ENCODE results near the gene IFT122.

DNA sequence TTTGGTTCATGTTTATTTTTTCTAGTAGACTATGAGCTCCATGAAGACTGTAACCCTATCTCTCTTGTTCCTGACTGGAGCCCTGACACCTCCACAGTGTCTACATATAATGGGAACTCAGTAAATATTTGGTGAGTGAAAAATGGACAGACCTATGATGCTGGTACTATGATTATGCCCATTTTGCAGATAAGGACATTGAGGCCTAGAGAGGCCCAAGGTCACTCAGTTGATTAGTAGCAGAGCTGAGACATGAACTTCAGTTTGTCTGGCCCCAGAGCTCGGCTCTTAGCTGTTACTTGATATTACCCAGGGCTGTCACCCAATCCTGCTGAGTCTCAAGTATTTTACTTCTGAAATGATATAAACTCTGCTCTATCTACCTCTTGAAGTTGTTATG, 17.1 kb upstream of the IFT122 start:
- TF ChIP-seq, protein P1, sequence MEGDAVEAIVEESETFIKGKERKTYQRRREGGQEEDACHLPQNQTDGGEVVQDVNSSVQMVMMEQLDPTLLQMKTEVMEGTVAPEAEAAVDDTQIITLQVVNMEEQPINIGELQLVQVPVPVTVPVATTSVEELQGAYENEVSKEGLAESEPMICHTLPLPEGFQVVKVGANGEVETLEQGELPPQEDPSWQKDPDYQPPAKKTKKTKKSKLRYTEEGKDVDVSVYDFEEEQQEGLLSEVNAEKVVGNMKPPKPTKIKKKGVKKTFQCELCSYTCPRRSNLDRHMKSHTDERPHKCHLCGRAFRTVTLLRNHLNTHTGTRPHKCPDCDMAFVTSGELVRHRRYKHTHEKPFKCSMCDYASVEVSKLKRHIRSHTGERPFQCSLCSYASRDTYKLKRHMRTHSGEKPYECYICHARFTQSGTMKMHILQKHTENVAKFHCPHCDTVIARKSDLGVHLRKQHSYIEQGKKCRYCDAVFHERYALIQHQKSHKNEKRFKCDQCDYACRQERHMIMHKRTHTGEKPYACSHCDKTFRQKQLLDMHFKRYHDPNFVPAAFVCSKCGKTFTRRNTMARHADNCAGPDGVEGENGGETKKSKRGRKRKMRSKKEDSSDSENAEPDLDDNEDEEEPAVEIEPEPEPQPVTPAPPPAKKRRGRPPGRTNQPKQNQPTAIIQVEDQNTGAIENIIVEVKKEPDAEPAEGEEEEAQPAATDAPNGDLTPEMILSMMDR (conservative IDR thresholded peaks at IDR 0.05; ENCODE audit: low read depth in 2 of 2): no peak
- TF ChIP-seq EZH2phosphoT487 (IDR thresholded peaks at IDR 0.05; ENCODE audit: unreplicated experiment) (no peak), EZH2 (IDR thresholded peaks at IDR 0.05; ENCODE audit: low read depth, unreplicated experiment) (no peak), POLR2AphosphoS5 (IDR thresholded peaks at IDR 0.05; ENCODE audit: low read depth) (no peak), CREB1 (CRISPR knock-in tag; IDR thresholded peaks at IDR 0.05; ENCODE audit: low read depth) (no peak), ZNF114 (CRISPR knock-in tag; IDR thresholded peaks at IDR 0.05) (no peak), NANOG (IDR thresholded peaks at IDR 0.05; ENCODE audit: borderline replicate concordance) (no peak), ZNF331 (CRISPR knock-in tag; IDR thresholded peaks at IDR 0.05; ENCODE audit: low read depth) (no peak), ETS1 (IDR thresholded peaks at IDR 0.05) (no peak), STAT1 (IDR thresholded peaks at IDR 0.05; ENCODE audit: unreplicated experiment) (no peak), JUNB (IDR thresholded peaks at IDR 0.05; ENCODE audit: unreplicated experiment) (no peak)
- TF ChIP-seq, protein P2, sequence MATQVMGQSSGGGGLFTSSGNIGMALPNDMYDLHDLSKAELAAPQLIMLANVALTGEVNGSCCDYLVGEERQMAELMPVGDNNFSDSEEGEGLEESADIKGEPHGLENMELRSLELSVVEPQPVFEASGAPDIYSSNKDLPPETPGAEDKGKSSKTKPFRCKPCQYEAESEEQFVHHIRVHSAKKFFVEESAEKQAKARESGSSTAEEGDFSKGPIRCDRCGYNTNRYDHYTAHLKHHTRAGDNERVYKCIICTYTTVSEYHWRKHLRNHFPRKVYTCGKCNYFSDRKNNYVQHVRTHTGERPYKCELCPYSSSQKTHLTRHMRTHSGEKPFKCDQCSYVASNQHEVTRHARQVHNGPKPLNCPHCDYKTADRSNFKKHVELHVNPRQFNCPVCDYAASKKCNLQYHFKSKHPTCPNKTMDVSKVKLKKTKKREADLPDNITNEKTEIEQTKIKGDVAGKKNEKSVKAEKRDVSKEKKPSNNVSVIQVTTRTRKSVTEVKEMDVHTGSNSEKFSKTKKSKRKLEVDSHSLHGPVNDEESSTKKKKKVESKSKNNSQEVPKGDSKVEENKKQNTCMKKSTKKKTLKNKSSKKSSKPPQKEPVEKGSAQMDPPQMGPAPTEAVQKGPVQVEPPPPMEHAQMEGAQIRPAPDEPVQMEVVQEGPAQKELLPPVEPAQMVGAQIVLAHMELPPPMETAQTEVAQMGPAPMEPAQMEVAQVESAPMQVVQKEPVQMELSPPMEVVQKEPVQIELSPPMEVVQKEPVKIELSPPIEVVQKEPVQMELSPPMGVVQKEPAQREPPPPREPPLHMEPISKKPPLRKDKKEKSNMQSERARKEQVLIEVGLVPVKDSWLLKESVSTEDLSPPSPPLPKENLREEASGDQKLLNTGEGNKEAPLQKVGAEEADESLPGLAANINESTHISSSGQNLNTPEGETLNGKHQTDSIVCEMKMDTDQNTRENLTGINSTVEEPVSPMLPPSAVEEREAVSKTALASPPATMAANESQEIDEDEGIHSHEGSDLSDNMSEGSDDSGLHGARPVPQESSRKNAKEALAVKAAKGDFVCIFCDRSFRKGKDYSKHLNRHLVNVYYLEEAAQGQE (IDR thresholded peaks at IDR 0.05; ENCODE audit: unreplicated experiment): no peak
- TF ChIP-seq, protein P3, sequence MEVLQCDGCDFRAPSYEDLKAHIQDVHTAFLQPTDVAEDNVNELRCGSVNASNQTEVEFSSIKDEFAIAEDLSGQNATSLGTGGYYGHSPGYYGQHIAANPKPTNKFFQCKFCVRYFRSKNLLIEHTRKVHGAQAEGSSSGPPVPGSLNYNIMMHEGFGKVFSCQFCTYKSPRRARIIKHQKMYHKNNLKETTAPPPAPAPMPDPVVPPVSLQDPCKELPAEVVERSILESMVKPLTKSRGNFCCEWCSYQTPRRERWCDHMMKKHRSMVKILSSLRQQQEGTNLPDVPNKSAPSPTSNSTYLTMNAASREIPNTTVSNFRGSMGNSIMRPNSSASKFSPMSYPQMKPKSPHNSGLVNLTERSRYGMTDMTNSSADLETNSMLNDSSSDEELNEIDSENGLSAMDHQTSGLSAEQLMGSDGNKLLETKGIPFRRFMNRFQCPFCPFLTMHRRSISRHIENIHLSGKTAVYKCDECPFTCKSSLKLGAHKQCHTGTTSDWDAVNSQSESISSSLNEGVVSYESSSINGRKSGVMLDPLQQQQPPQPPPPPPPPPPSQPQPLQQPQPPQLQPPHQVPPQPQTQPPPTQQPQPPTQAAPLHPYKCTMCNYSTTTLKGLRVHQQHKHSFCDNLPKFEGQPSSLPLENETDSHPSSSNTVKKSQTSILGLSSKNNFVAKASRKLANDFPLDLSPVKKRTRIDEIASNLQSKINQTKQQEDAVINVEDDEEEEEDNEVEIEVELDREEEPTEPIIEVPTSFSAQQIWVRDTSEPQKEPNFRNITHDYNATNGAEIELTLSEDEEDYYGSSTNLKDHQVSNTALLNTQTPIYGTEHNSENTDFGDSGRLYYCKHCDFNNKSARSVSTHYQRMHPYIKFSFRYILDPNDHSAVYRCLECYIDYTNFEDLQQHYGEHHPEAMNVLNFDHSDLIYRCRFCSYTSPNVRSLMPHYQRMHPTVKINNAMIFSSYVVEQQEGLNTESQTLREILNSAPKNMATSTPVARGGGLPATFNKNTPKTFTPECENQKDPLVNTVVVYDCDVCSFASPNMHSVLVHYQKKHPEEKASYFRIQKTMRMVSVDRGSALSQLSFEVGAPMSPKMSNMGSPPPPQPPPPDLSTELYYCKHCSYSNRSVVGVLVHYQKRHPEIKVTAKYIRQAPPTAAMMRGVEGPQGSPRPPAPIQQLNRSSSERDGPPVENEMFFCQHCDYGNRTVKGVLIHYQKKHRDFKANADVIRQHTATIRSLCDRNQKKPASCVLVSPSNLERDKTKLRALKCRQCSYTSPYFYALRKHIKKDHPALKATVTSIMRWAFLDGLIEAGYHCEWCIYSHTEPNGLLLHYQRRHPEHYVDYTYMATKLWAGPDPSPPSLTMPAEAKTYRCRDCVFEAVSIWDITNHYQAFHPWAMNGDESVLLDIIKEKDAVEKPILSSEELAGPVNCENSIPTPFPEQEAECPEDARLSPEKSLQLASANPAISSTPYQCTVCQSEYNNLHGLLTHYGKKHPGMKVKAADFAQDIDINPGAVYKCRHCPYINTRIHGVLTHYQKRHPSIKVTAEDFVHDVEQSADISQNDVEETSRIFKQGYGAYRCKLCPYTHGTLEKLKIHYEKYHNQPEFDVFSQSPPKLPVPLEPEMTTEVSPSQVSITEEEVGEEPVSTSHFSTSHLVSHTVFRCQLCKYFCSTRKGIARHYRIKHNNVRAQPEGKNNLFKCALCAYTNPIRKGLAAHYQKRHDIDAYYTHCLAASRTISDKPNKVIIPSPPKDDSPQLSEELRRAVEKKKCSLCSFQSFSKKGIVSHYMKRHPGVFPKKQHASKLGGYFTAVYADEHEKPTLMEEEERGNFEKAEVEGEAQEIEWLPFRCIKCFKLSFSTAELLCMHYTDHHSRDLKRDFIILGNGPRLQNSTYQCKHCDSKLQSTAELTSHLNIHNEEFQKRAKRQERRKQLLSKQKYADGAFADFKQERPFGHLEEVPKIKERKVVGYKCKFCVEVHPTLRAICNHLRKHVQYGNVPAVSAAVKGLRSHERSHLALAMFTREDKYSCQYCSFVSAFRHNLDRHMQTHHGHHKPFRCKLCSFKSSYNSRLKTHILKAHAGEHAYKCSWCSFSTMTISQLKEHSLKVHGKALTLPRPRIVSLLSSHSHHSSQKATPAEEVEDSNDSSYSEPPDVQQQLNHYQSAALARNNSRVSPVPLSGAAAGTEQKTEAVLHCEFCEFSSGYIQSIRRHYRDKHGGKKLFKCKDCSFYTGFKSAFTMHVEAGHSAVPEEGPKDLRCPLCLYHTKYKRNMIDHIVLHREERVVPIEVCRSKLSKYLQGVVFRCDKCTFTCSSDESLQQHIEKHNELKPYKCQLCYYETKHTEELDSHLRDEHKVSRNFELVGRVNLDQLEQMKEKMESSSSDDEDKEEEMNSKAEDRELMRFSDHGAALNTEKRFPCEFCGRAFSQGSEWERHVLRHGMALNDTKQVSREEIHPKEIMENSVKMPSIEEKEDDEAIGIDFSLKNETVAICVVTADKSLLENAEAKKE (CRISPR knock-in tag; IDR thresholded peaks at IDR 0.05): no peak
